GM18505 (cell line): ENCODE results near the gene NTSR2.
"Not testable (repeated sequence)": the region's sequence is repeated elsewhere in the genome, so short reads cannot be mapped to it uniquely, and the experiment has no call there.

Source experiments
- ATAC-seq: cut with Tn5 transposase; IDR thresholded peaks from one replicate; pipeline ENCODE4 v1.9.1; 2021; ENCODE audit not compliant: unreplicated experiment
- POLR2A ChIP-seq: IDR thresholded peaks from 4 replicates; pipeline ENCODE4 v1.6.1; 2011; ENCODE audit warnings: borderline replicate concordance; ENCODE audit not compliant: insufficient read depth, insufficient read length; ENCODE audit errors: extremely low read depth

NTSR2 gene

GRCh38 chr2:11678306-11678960 lies 8.4 kb upstream of the NTSR2 start:
- no peak for ATAC-seq
- no peak for TF ChIP-seq POLR2A

GRCh38 chr2:11677136-11678055 lies 7.4 kb upstream of the NTSR2 start:
- TF ChIP-seq POLR2A = no peak
- ATAC-seq = no peak

- no peak for TF ChIP-seq POLR2A
- no peak for ATAC-seq
These were observed 6.6 kb upstream of the NTSR2 start for GRCh38 chr2:11676640-11677039.

GRCh38 chr2:11675423-11676112 lies 5.6 kb upstream of the NTSR2 start:
- no peak for TF ChIP-seq POLR2A
- ATAC-seq = no peak

- no peak for TF ChIP-seq POLR2A
- no peak for ATAC-seq
These were observed 5.0 kb upstream of the NTSR2 start for GRCh38 chr2:11674983-11675382.

- ATAC-seq = no peak
- no peak for TF ChIP-seq POLR2A
These were observed 2.4 kb upstream of the NTSR2 start for GRCh38 chr2:11672407-11672806.

- no peak for ATAC-seq
- TF ChIP-seq POLR2A = no peak
These were observed 1.9 kb downstream of the NTSR2 start for GRCh38 chr2:11667866-11668637.

- ATAC-seq = no peak
- TF ChIP-seq POLR2A = no peak
These were observed 2.8 kb downstream of the NTSR2 start for GRCh38 chr2:11667194-11667593.

- no peak for TF ChIP-seq POLR2A
- ATAC-seq = no peak
These were observed 4.3 kb downstream of the NTSR2 start for GRCh38 chr2:11665510-11666362.

GRCh38 chr2:11665028-11665427 lies 5.0 kb downstream of the NTSR2 start:
- no peak for TF ChIP-seq POLR2A
- ATAC-seq = no peak

- ATAC-seq = no peak
- no peak for TF ChIP-seq POLR2A
These were observed 6.6 kb downstream of the NTSR2 start for GRCh38 chr2:11663427-11663826.

- no peak for ATAC-seq
- TF ChIP-seq POLR2A = no peak
These were observed 7.1 kb downstream of the NTSR2 start for GRCh38 chr2:11662882-11663281.

GRCh38 chr2:11661891-11662435 lies 8.0 kb downstream of the NTSR2 start:
- no peak for TF ChIP-seq POLR2A
- no peak for ATAC-seq

- not testable (repeated sequence) for ATAC-seq
These were observed 9.6 kb downstream of the NTSR2 start for GRCh38 chr2:11660396-11660795.
